ENCODE results near the gene EVI5.

The EVI5 gene

DNA sequence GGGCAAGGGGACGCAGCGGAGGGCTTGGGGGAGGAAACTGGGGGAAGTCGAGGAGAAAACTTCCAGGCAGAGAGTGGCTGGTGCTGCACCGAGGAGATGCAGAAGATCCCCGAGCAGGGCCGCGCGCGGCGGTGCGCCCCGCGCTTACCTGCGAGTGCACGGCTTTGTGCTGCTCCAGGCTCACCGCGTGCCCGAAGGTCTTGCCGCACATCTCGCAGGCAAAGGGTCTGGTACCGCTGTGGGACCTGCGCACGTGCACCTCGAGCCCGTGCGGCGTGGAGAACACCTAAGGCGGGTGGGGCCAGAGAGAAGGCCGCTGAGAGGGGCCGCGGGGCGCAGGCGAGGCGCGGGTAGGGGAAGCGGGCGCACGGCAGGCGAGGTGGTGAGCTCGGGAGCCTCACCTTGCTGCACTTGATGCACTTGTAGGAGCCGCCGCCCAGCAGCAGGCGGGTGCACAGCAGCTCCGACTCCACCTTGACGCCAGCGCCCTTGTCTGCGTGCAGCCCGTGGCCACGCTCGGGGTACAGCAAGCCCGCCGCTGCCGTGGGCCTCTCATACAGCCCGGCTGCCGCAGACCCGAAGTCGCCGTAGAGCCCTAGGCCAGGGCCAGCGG, 304.6 kb downstream of the EVI5 start:
- H3K27me3 ChIP-seq (ENCODE audit: insufficient read depth, poor library complexity, severe bottlenecking), result peaks cover 71% of the 10 kb centered on the region
- H3K4me1 ChIP-seq (ENCODE audit: insufficient read depth, poor library complexity, severe bottlenecking), result no peaks in the 10 kb centered on the region
- H3K27ac ChIP-seq (ENCODE audit: poor library complexity, severe bottlenecking), result no peak overlapping the region
- no peaks in the 10 kb centered on the region for H3K9me3 ChIP-seq (ENCODE audit: severe bottlenecking)
- TF ChIP-seq, protein P1, sequence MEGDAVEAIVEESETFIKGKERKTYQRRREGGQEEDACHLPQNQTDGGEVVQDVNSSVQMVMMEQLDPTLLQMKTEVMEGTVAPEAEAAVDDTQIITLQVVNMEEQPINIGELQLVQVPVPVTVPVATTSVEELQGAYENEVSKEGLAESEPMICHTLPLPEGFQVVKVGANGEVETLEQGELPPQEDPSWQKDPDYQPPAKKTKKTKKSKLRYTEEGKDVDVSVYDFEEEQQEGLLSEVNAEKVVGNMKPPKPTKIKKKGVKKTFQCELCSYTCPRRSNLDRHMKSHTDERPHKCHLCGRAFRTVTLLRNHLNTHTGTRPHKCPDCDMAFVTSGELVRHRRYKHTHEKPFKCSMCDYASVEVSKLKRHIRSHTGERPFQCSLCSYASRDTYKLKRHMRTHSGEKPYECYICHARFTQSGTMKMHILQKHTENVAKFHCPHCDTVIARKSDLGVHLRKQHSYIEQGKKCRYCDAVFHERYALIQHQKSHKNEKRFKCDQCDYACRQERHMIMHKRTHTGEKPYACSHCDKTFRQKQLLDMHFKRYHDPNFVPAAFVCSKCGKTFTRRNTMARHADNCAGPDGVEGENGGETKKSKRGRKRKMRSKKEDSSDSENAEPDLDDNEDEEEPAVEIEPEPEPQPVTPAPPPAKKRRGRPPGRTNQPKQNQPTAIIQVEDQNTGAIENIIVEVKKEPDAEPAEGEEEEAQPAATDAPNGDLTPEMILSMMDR (IDR thresholded peaks at IDR 0.05; ENCODE audit: poor library complexity, severe bottlenecking), result no peak
- H3K4me3 ChIP-seq (ENCODE audit: severe bottlenecking), result no peak overlapping the region
- DNase-seq (ENCODE audit: low spot score), result no peak
- H3K36me3 ChIP-seq (ENCODE audit: low read depth), result no peaks in the 10 kb centered on the region
- ATAC-seq (ENCODE audit: low read depth), result no peak

- H3K4me1 ChIP-seq (ENCODE audit: insufficient read depth, poor library complexity, severe bottlenecking), result no peaks in the 10 kb centered on the region
- TF ChIP-seq, protein P1 (IDR thresholded peaks at IDR 0.05; ENCODE audit: poor library complexity, severe bottlenecking), result no peak
- H3K27me3 ChIP-seq (ENCODE audit: insufficient read depth, poor library complexity, severe bottlenecking), result peaks cover 63% of the 10 kb centered on the region
- no peak for DNase-seq (ENCODE audit: low spot score)
- no peak for ATAC-seq (ENCODE audit: low read depth)
- H3K4me3 ChIP-seq (ENCODE audit: severe bottlenecking), result no peak overlapping the region
- no peaks in the 10 kb centered on the region for H3K9me3 ChIP-seq (ENCODE audit: severe bottlenecking)
- H3K27ac ChIP-seq (ENCODE audit: poor library complexity, severe bottlenecking), result no peak overlapping the region
- H3K36me3 ChIP-seq (ENCODE audit: low read depth), result no peaks in the 10 kb centered on the region
Observed at GRCh38 chr1:92479587-92479986, 305.3 kb downstream of the EVI5 start.

DNA sequence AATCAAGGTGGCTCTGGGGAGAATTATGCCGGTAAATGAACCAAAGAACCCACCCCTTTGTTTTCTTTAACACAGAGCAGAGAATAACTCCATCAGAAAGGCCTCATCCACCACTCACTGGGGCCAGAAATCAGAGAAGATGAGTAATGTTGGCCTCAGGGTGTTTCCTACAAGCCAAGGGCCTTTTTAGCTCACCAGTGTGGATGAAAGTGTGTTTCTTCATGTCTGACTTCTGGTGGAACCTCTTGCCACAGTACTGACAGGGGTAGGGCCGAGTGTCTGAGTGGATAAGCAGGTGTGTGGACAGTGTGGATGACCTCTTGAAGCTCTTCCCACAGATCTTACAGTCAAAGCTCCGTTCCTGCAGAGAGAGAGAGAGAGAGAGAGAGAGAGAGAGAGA, 306.5 kb downstream of the EVI5 start:
- H3K27ac ChIP-seq (ENCODE audit: poor library complexity, severe bottlenecking), result no peak overlapping the region
- no peak overlapping the region for H3K4me3 ChIP-seq (ENCODE audit: severe bottlenecking)
- peaks cover 51% of the 10 kb centered on the region for H3K27me3 ChIP-seq (ENCODE audit: insufficient read depth, poor library complexity, severe bottlenecking)

GRCh38 chr1:92476071-92476631, 308.8 kb downstream of the EVI5 start:
- ATAC-seq (ENCODE audit: low read depth) (no peak; the same call in 2 of the 3 replicates), DNase-seq (ENCODE audit: low spot score) (no peak)
- TF ChIP-seq, protein P1 (IDR thresholded peaks at IDR 0.05; ENCODE audit: poor library complexity, severe bottlenecking), result no peak
- Histone ChIP-seq H3K27ac (ENCODE audit: poor library complexity, severe bottlenecking) (no peak overlapping the region), H3K36me3 (ENCODE audit: low read depth) (no peaks in the 10 kb centered on the region), H3K9me3 (ENCODE audit: severe bottlenecking) (no peaks in the 10 kb centered on the region), H3K4me3 (ENCODE audit: severe bottlenecking) (no peak overlapping the region), H3K4me1 (ENCODE audit: insufficient read depth, poor library complexity, severe bottlenecking) (no peaks in the 10 kb centered on the region), H3K27me3 (ENCODE audit: insufficient read depth, poor library complexity, severe bottlenecking) (peaks cover 29% of the 10 kb centered on the region)

More for the DNA sequence above, 306.5 kb downstream of the EVI5 start:
- H3K9me3 ChIP-seq (ENCODE audit: severe bottlenecking), result no peaks in the 10 kb centered on the region
- no peak for ATAC-seq (ENCODE audit: low read depth)
- TF ChIP-seq, protein P1 (IDR thresholded peaks at IDR 0.05; ENCODE audit: poor library complexity, severe bottlenecking), result no peak
- no peaks in the 10 kb centered on the region for H3K36me3 ChIP-seq (ENCODE audit: low read depth)
- DNase-seq (ENCODE audit: low spot score), result no peak
- no peaks in the 10 kb centered on the region for H3K4me1 ChIP-seq (ENCODE audit: insufficient read depth, poor library complexity, severe bottlenecking)

GRCh38 chr1:92475029-92475428, 309.9 kb downstream of the EVI5 start:
- ATAC-seq (ENCODE audit: low read depth) (no peak), DNase-seq (ENCODE audit: low spot score) (no peak)
- no peak overlapping the region for H3K4me3 ChIP-seq (ENCODE audit: severe bottlenecking)
- H3K36me3 ChIP-seq (ENCODE audit: low read depth), result no peaks in the 10 kb centered on the region
- H3K9me3 ChIP-seq (ENCODE audit: severe bottlenecking), result no peaks in the 10 kb centered on the region
- TF ChIP-seq, protein P1 (IDR thresholded peaks at IDR 0.05; ENCODE audit: poor library complexity, severe bottlenecking), result no peak
- no peak overlapping the region for H3K27ac ChIP-seq (ENCODE audit: poor library complexity, severe bottlenecking)
- H3K4me1 ChIP-seq (ENCODE audit: insufficient read depth, poor library complexity, severe bottlenecking), result no peaks in the 10 kb centered on the region
- peaks cover 18% of the 10 kb centered on the region for H3K27me3 ChIP-seq (ENCODE audit: insufficient read depth, poor library complexity, severe bottlenecking)
